Activated CD4-positive, alpha-beta T cell treated with anti-CD3 and anti-CD28 coated beads, Interleukin-2, Interleukin-4, amounts not matched to agents 100 ng/mL and 50 ng/mL, durations not matched to agents 16 hours and 8 hours (primary cell): Measurements from ENCODE around the gene LSM5.

ENCODE experiments used
- DNase-seq: peaks from one replicate; pipeline ENCODE4 v3.0.0-alpha.2; 2020; ENCODE audit warnings: low spot score

LSM5 gene

DNA sequence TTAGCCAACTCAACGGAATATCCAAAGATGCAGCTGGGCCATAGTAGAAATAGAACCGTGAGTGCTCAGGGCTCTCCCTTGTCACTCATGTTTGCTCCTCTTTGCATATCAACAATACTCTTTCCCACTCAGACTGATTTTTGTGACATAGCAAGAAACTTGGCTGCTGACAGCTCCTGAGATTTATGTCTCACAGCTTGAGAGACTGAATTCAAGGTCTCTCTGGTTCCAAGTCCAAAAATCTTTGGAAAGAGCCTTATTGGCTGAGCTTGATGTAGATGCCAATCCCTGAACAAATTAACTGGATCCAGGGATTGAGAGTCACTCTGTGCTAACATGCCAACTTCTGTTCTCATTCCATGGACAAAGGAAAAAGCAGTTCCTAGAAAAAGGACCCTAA, 30.4 kb downstream of the LSM5 start:
- no peak for DNase-seq

DNA sequence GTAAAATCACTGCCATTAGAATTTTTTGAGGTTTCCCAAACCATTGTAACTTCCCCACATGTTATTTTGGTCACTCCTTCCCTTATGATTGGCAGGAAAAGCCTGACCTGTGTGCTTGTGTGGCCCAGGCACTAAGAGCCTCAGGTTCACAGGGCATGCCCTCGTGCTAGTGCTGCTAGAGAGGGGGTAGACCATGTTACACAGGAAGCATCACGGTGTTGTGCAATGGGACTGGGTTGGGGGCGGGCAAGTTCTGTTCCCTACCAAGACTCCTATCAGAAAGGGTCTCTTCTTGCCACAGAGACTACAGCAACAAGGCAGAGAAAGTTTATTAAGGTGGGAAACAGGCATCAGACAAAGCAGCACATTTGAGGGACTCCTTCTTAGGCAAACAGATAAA, 32.2 kb downstream of the LSM5 start:
- no peak for DNase-seq

DNA sequence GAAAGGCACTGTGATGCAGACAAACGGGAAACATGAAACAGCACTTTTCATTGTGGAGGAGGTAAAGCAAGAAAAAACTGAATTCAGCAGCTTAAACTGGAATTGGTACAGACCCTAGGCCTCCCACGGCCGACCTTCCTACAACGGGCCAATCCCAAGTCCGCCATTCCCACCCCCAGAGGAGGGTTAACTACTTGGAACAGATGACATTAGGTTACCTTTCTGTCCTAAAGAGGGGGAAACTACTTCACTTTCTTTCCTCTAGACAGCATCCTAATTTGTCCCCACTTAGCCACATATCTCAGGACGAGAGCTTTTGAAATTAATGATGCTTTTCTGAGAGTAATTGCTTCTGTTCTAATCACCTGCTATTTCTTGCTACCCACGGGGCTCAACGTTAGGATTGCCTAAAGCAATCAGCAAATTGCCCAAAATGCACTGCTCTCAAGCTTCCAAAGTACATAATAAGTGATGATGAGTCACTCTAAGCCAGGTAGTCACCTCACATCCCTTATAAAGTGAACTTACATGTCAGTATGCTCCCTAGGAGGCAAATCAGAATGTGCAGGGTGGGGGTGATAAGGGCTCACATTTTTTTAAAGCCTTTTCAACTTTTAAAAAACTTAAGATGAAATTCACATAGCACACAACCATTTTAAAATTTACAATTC, 36.7 kb downstream of the LSM5 start:
- no peak for DNase-seq

GRCh38 chr7:32447218-32447617, 43.0 kb downstream of the LSM5 start:
- DNase-seq: no peak

GRCh38 chr7:32436146-32436928, 53.8 kb downstream of the LSM5 start:
- no peak for DNase-seq
